Measurements from ENCODE around the gene OR2F2. TPM values are rescaled to one million over a fixed set of nuclear protein-coding genes. Genes with fewer than 3 reads are reported as not detected.

The OR2F2 gene
- total RNA-seq, 1 donor from 2014 or later = not detected

- Histone ChIP-seq H2AFZ (ENCODE audit: low read depth, low read length) (no peak overlapping the region), H3K79me2 (ENCODE audit: insufficient read depth, low read length) (no peaks in the 10 kb centered on the region), H3K27me3 (ENCODE audit: insufficient read depth, low read length) (no peaks in the 10 kb centered on the region), H3K4me3 (ENCODE audit: insufficient read depth, low read depth, low read length) (no peak overlapping the region), H3K4me1 (ENCODE audit: insufficient read depth, low read length) (no peaks in the 10 kb centered on the region), H3K27ac (ENCODE audit: low read depth, low read length) (no peak overlapping the region), H3K36me3 (ENCODE audit: insufficient read depth, low read length) (no peaks in the 10 kb centered on the region), H4K20me1 (ENCODE audit: insufficient read depth, low read length) (no peaks in the 10 kb centered on the region), H3K9me3 (ENCODE audit: insufficient read depth, low read depth, low read length) (no peaks in the 10 kb centered on the region), H3K9ac (ENCODE audit: low read length) (no peak overlapping the region), H3K4me2 (ENCODE audit: low read length) (no peak overlapping the region)
- Mint-ChIP-seq H3K36me3 (ENCODE audit: low read depth, unreplicated experiment) (no peaks in the 10 kb centered on the region), H3K9me3 (ENCODE audit: unreplicated experiment) (no peaks in the 10 kb centered on the region), H3K4me1 (ENCODE audit: low read depth, unreplicated experiment) (no peaks in the 10 kb centered on the region), H3K4me3 (ENCODE audit: unreplicated experiment) (no peak overlapping the region), H3K27ac (ENCODE audit: unreplicated experiment) (no peak overlapping the region), H3K27me3 (ENCODE audit: low read depth, unreplicated experiment) (no peaks in the 10 kb centered on the region)
- DNase-seq (ENCODE audit: low read depth) = no peak
- FAIRE-seq = no peak
- TF ChIP-seq CTCF (IDR thresholded peaks at IDR 0.05; ENCODE audit: insufficient read depth, low read depth, low read length) (no peak), EZH2 (IDR thresholded peaks at IDR 0.05; ENCODE audit: insufficient read depth, low read length) (no peak)
Measured at GRCh38 chr7:143965280-143965679, 30.2 kb downstream of the OR2F2 start.

GRCh38 chr7:143967398-143967797, 32.4 kb downstream of the OR2F2 start:
- Histone ChIP-seq H3K27me3 (ENCODE audit: insufficient read depth, low read length) (no peaks in the 10 kb centered on the region), H3K9me3 (ENCODE audit: insufficient read depth, low read depth, low read length) (no peaks in the 10 kb centered on the region), H3K27ac (ENCODE audit: low read depth, low read length) (no peak overlapping the region), H3K79me2 (ENCODE audit: insufficient read depth, low read length) (no peaks in the 10 kb centered on the region), H2AFZ (ENCODE audit: low read depth, low read length) (no peak overlapping the region), H3K4me2 (ENCODE audit: low read length) (no peak overlapping the region), H3K9ac (ENCODE audit: low read length) (no peak overlapping the region), H3K4me1 (ENCODE audit: insufficient read depth, low read length) (no peaks in the 10 kb centered on the region), H4K20me1 (ENCODE audit: insufficient read depth, low read length) (no peaks in the 10 kb centered on the region), H3K4me3 (ENCODE audit: insufficient read depth, low read depth, low read length) (no peak overlapping the region), H3K36me3 (ENCODE audit: insufficient read depth, low read length) (no peaks in the 10 kb centered on the region)
- no peaks in the 10 kb centered on the region for H3K9me3 Mint-ChIP-seq (ENCODE audit: unreplicated experiment)
- no peaks in the 10 kb centered on the region for H3K27me3 Mint-ChIP-seq (ENCODE audit: low read depth, unreplicated experiment)
- no peak overlapping the region for H3K4me3 Mint-ChIP-seq (ENCODE audit: unreplicated experiment)
- H3K4me1 Mint-ChIP-seq (ENCODE audit: low read depth, unreplicated experiment) = no peaks in the 10 kb centered on the region
- no peak for FAIRE-seq
- DNase-seq (ENCODE audit: low read depth) = no peak
- no peaks in the 10 kb centered on the region for H3K36me3 Mint-ChIP-seq (ENCODE audit: low read depth, unreplicated experiment)
- no peak overlapping the region for H3K27ac Mint-ChIP-seq (ENCODE audit: unreplicated experiment)
- TF ChIP-seq CTCF (IDR thresholded peaks at IDR 0.05; ENCODE audit: insufficient read depth, low read depth, low read length) (no peak), EZH2 (IDR thresholded peaks at IDR 0.05; ENCODE audit: insufficient read depth, low read length) (no peak)

GRCh38 chr7:143973870-143974416, 38.9 kb downstream of the OR2F2 start:
- Mint-ChIP-seq H3K4me1 (ENCODE audit: low read depth, unreplicated experiment) (peaks cover 4% of the 10 kb centered on the region), H3K27me3 (ENCODE audit: low read depth, unreplicated experiment) (no peaks in the 10 kb centered on the region)

More at GRCh38 chr7:143973870-143974416, 38.9 kb downstream of the OR2F2 start:
- FAIRE-seq (no peak), DNase-seq (ENCODE audit: low read depth) (no peak)
- Mint-ChIP-seq H3K9me3 (ENCODE audit: unreplicated experiment) (no peaks in the 10 kb centered on the region), H3K27ac (ENCODE audit: unreplicated experiment) (no peak overlapping the region), H3K4me3 (ENCODE audit: unreplicated experiment) (no peak overlapping the region), H3K36me3 (ENCODE audit: low read depth, unreplicated experiment) (no peaks in the 10 kb centered on the region)
- H3K4me2 ChIP-seq (ENCODE audit: low read length) = no peak overlapping the region
- no peak overlapping the region for H3K9ac ChIP-seq (ENCODE audit: low read length)
- H3K36me3 ChIP-seq (ENCODE audit: insufficient read depth, low read length) = no peaks in the 10 kb centered on the region
- TF ChIP-seq CTCF (IDR thresholded peaks at IDR 0.05; ENCODE audit: insufficient read depth, low read depth, low read length) (no peak), EZH2 (IDR thresholded peaks at IDR 0.05; ENCODE audit: insufficient read depth, low read length) (no peak)
- H3K27ac ChIP-seq (ENCODE audit: low read depth, low read length) = no peak overlapping the region
- no peaks in the 10 kb centered on the region for H3K4me1 ChIP-seq (ENCODE audit: insufficient read depth, low read length)
- H3K9me3 ChIP-seq (ENCODE audit: insufficient read depth, low read depth, low read length) = no peaks in the 10 kb centered on the region
- H3K79me2 ChIP-seq (ENCODE audit: insufficient read depth, low read length) = no peaks in the 10 kb centered on the region
- H3K27me3 ChIP-seq (ENCODE audit: insufficient read depth, low read length) = no peaks in the 10 kb centered on the region
- H3K4me3 ChIP-seq (ENCODE audit: insufficient read depth, low read depth, low read length) = no peak overlapping the region
- H2AFZ ChIP-seq (ENCODE audit: low read depth, low read length) = no peak overlapping the region
- H4K20me1 ChIP-seq (ENCODE audit: insufficient read depth, low read length) = no peaks in the 10 kb centered on the region
